ENCODE results near the gene DDX49. TPM values are rescaled to one million over a fixed set of nuclear protein-coding genes. Genes with fewer than 3 reads are reported as not detected.

DDX49 gene
- total RNA-seq, 2 donors from 2014 or later = 22.1 to 31.9 TPM

DNA sequence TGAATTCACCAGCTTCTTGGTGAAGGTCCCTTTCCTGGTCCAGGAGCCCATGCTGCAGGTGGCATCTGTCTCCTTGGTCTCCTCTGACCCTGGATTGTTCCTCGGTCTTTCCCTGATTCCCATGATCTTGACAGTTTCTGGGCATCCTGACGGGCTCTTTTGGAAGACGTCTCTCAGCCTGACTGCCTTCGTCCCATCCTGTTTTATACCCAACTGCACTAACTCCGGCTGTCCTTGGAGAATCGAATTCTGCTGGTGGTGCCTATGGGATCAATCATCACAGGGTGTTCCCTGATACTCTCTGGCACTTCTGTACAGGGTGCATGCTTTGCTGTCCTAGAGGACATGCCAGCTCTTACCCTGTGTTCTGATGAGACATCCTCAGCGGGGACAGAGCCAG lies 42.6 kb upstream of the DDX49 start:
- H3K36me3 ChIP-seq = no peaks in the 10 kb centered on the region
- no peak overlapping the region for H3K27ac ChIP-seq
- H3K9me3 ChIP-seq = no peaks in the 10 kb centered on the region
- no peaks in the 10 kb centered on the region for H3K4me1 ChIP-seq
- H3K27me3 ChIP-seq = no peaks in the 10 kb centered on the region
- no peak overlapping the region for H3K4me3 ChIP-seq
- DNase-seq (ENCODE audit: low spot score) = no peak
- TF ChIP-seq, protein P1, sequence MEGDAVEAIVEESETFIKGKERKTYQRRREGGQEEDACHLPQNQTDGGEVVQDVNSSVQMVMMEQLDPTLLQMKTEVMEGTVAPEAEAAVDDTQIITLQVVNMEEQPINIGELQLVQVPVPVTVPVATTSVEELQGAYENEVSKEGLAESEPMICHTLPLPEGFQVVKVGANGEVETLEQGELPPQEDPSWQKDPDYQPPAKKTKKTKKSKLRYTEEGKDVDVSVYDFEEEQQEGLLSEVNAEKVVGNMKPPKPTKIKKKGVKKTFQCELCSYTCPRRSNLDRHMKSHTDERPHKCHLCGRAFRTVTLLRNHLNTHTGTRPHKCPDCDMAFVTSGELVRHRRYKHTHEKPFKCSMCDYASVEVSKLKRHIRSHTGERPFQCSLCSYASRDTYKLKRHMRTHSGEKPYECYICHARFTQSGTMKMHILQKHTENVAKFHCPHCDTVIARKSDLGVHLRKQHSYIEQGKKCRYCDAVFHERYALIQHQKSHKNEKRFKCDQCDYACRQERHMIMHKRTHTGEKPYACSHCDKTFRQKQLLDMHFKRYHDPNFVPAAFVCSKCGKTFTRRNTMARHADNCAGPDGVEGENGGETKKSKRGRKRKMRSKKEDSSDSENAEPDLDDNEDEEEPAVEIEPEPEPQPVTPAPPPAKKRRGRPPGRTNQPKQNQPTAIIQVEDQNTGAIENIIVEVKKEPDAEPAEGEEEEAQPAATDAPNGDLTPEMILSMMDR (IDR thresholded peaks at IDR 0.05) = no peak

DNA sequence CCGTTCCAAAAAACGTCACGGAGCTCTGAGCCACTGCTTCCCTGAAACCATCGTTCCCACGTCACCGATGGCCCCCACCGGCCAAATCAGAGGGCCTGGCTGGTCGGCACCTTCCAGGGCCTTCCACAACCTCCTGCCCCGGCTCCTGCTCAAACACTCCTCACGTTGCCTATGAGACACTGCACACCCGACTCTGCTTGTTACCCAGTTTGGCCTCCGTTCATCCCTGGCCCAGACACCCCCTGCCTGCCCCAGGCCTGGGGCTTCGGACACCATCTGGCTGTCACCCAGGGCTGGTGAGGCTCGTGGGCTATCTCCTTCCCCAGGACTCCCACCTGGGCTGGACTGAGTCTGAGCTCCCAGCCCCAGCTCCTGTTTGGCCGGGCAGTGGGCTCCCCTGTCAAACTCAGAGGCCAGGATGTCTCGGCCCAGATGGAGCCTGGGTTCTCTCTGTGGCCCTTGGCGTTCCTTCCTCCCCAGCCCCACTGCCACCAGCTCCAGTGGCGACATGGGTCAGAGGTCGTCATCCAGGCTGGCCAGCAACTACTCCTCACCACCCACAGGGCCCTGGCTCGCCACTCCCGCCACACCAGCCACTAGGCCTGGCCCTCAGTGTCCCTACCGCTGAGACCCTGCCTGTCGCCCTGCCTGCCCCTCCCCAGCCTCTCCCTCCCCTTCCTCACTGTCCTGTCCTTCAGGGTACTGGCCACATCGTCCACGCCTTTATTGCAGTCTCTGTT lies 41.3 kb upstream of the DDX49 start:
- H3K27ac ChIP-seq = no peak overlapping the region
- no peak for DNase-seq (ENCODE audit: low spot score)
- TF ChIP-seq, protein P1 (IDR thresholded peaks at IDR 0.05) = no peak
- H3K4me3 ChIP-seq = no peak overlapping the region
- no peaks in the 10 kb centered on the region for H3K9me3 ChIP-seq
- no peaks in the 10 kb centered on the region for H3K27me3 ChIP-seq
- no peaks in the 10 kb centered on the region for H3K36me3 ChIP-seq
- H3K4me1 ChIP-seq = no peaks in the 10 kb centered on the region

DNA sequence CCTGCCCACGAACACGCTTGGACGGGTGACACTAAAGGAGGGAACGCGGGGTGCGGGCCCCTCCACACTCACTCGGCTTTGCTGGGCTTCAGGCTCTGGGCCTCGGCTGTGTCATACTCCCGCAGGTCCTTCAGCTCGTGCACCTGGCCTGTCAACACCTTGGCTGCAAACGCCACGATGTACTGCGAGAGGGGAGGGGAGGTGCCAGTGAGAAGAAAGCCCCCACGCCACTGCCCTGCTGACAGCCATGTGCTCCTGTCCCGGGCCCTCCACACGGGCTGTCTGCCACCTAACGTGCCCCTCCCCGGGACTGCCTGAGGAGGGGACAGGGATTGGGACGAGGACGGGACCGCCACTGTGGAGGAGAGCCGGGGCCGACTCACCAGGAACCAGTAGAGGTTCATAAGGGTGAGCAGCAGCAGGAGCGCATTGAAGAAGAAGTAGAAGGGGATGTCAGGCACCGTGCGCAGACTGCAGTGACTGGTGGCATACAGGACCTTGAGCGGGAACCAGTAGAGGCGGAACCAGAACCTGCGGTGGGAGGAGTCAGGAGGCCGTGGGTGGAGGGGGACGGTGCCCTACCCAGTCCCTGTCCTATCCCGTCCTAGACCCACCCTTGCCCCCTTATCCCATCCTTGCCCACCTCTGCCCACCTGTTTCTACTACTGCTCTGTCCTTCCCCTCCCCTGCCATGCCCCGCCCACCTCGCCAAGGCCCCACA lies 40.5 kb upstream of the DDX49 start:
- no peak overlapping the region for H3K4me3 ChIP-seq
- no peak overlapping the region for H3K27ac ChIP-seq
- TF ChIP-seq, protein P1 (IDR thresholded peaks at IDR 0.05) = no peak
- DNase-seq (ENCODE audit: low spot score) = no peak
- H3K9me3 ChIP-seq = no peaks in the 10 kb centered on the region
- no peaks in the 10 kb centered on the region for H3K27me3 ChIP-seq
- no peaks in the 10 kb centered on the region for H3K36me3 ChIP-seq
- H3K4me1 ChIP-seq = no peaks in the 10 kb centered on the region

DNA sequence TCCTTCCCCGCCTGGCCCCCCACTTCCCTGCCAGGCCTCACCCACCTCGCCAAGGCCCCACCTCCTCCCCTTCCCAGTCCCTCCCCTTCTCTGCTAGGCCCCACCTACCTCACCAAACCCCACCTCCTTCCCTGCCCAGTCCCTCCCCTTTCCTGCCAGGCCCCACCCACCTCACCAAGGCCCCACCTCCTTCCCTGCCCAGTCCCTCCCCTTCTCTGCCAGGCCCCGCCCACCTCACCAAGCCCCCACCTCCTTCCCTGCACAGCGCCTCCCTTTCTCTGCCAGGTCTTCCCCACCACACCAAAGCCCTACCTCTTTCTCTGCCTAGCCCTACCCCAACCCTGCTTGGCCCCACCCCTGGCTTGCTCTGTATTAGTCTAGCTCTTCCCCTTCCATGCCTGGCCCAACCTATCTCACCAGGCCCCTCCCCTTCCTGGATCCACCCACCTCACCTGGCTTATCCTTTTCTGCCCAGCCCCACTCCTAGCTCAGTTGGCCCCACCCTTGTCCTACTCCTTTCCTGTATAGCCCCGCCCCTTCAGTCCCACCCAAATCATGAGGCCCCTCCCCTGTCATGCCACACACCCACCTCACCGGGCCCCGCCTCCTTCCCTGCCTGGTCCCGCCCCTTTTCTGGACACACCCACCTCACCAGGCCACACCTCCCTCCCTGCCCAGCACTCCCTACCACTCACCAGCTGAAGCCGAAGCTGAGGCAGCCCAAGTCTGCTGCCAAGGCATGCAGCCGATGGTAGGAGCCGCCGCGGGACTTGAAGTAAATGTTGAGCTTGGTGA lies 39.7 kb upstream of the DDX49 start:
- no peak for DNase-seq (ENCODE audit: low spot score)
- Histone ChIP-seq H3K4me3 (no peak overlapping the region), H3K4me1 (no peaks in the 10 kb centered on the region), H3K9me3 (no peaks in the 10 kb centered on the region), H3K27ac (no peak overlapping the region), H3K27me3 (no peaks in the 10 kb centered on the region), H3K36me3 (no peaks in the 10 kb centered on the region)
- TF ChIP-seq, protein P1 (IDR thresholded peaks at IDR 0.05) = no peak

DNA sequence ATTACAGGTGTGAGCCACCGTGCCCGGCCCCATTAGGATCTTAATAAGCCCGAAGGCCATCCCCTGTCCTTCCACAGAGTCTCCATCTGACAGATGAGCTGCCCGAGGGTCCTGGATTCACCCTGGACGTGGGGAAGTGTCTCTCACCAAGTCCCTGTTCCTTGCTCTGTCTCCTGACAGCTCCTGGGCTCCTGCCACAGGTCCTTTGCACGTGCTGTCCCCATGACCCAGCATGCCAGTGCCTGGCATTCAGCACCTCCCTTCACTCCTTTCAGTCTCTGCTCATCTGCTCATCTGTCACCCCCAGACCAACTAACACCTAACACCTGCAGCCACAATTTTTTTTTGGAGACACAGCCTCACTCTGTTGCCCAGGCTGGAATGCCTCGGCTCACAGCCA lies 38.0 kb upstream of the DDX49 start:
- Histone ChIP-seq H3K4me1 (no peaks in the 10 kb centered on the region), H3K27me3 (no peaks in the 10 kb centered on the region), H3K27ac (no peak overlapping the region), H3K4me3 (no peak overlapping the region), H3K36me3 (no peaks in the 10 kb centered on the region), H3K9me3 (no peaks in the 10 kb centered on the region)
- TF ChIP-seq, protein P1 (IDR thresholded peaks at IDR 0.05) = no peak
- no peak for DNase-seq (ENCODE audit: low spot score)
